HEK293T (cell line): ENCODE data around the gene SMURF1.

Experiments
- ARNT ChIP-seq: fragments of 450-650 bp; IDR thresholded peaks from 2 replicates; pipeline ENCODE4 v1.6.1; 2017; ENCODE audit warnings: mild to moderate bottlenecking
- CTBP1 ChIP-seq: fragments of 450-650 bp; IDR thresholded peaks from 2 replicates; pipeline ENCODE4 v1.6.1; 2016; ENCODE audit warnings: borderline replicate concordance
- ZNF384 ChIP-seq: fragments of 450-650 bp; IDR thresholded peaks from 2 replicates; pipeline ENCODE4 v1.6.1; 2016

GRCh38 chr7:98981701-98982100, 162.2 kb downstream of the SMURF1 start:
- no peak for TF ChIP-seq ZNF384
- TF ChIP-seq ARNT: no peak
- TF ChIP-seq CTBP1: no peak
